GM12878 (cell line): ENCODE measurements around the gene APPBP2. TPM values are rescaled to one million over a fixed set of nuclear protein-coding genes. Genes with fewer than 3 reads are reported as not detected.

Experiments
- ATAC-seq: fragments of 200-7000 bp; cut with Tn5 transposase; 3 replicates; pipeline ENCODE4 v1.9.1; 2020; ENCODE audit warnings: mild to moderate bottlenecking, moderate library complexity
- BruUV-seq: library from RNA; stranded (reverse); fragments of 400-500 nt; replicated peaks from 2 replicates; lab custom pipeline; 2021; lab: Mats Ljungman, UMichigan
- CTCF ChIA-PET: fragments of 300-600 bp; sonication (Branson Sonifier 250); formaldehyde crosslinking; extraction: SDS; loops from one replicate; lab custom pipeline; 2021; ENCODE audit warnings: inconsistent platforms; lab: Yijun Ruan, JAX
- POLR2A ChIA-PET: fragments of 350-600 bp; formaldehyde crosslinking; extraction: SDS; loops from one replicate; lab custom pipeline; 2021; ENCODE audit warnings: inconsistent platforms; lab: Charles Lee
- RAD21 ChIA-PET: fragments of 300-600 bp; sonication (Branson Sonifier 250); formaldehyde crosslinking; loops from one replicate; lab custom pipeline; 2023; ENCODE audit warnings: antibody characterized with exemption; ENCODE audit not compliant: unreplicated experiment; lab: Charles Lee
- SMC1A ChIA-PET: fragments of 300-600 bp; sonication (Branson Sonifier 250); formaldehyde crosslinking; loops from one replicate; lab custom pipeline; 2023; ENCODE audit not compliant: unreplicated experiment, uncharacterized antibody; lab: Charles Lee
- DNase-seq: peaks from one replicate; pipeline ENCODE4 v3.0.0-alpha.2; 2011; ENCODE audit warnings: low read depth, low spot score
- FAIRE-seq: peaks from 3 replicates; lab custom pipeline; 2011; peaks lifted over from hg19 to GRCh38; lab: Jason Lieb, UNC
- H2AFZ ChIP-seq: 2 replicates; pipeline ENCODE4 v1.6.0; 2011; ENCODE audit warnings: low read depth, low read length, control low read depth; ENCODE audit not compliant: control insufficient read depth
- H3K27ac ChIP-seq: 2 replicates; pipeline ENCODE4 v1.5.1; 2011; ENCODE audit warnings: control low read depth; ENCODE audit not compliant: control insufficient read depth, insufficient read depth
- H3K27me3 ChIP-seq, 2 experiments: replicated peaks in 1 of 2; 2 replicates each; pipeline versions ENCODE4 v1.6.0 to v1.6.1; 2011; ENCODE audit warnings: low read length in 1 of 2; ENCODE audit not compliant: control insufficient read depth in 2 of 2, insufficient read depth in 2 of 2
- H3K36me3 ChIP-seq, 2 experiments: 2 replicates each; pipeline ENCODE4 v1.5.1; 2011; ENCODE audit warnings: low read length in 1 of 2; ENCODE audit not compliant: control insufficient read depth in 2 of 2, insufficient read depth in 2 of 2
- H3K4me1 ChIP-seq: 2 replicates; pipeline ENCODE4 v1.6.1; 2011; ENCODE audit warnings: mild to moderate bottlenecking, low read length, moderate library complexity, mixed read lengths; ENCODE audit not compliant: control insufficient read depth, insufficient read depth
- H3K4me2 ChIP-seq: 2 replicates; pipeline ENCODE4 v1.6.0; 2011; ENCODE audit warnings: control low read depth; ENCODE audit not compliant: control insufficient read depth, insufficient read depth
- H3K4me3 ChIP-seq: fragments of 200-600 bp; sonication (generic); 2 replicates; pipeline ENCODE4 v1.5.1; 2016
- H3K79me2 ChIP-seq: 2 replicates; pipeline ENCODE4 v1.6.0; 2011; ENCODE audit warnings: low read length; ENCODE audit not compliant: control insufficient read depth, insufficient read depth
- H3K9ac ChIP-seq: 2 replicates; pipeline ENCODE4 v1.8.0; 2011; ENCODE audit warnings: low read length, control low read depth, mixed read lengths; ENCODE audit not compliant: control insufficient read depth, insufficient read depth
- H3K9me3 ChIP-seq: replicated peaks from 3 replicates; pipeline ENCODE4 v1.5.1; 2011; ENCODE audit warnings: mild to moderate bottlenecking, low read length; ENCODE audit not compliant: control insufficient read depth, insufficient read depth
- H4K20me1 ChIP-seq: 2 replicates; pipeline ENCODE4 v1.6.0; 2011; ENCODE audit not compliant: control insufficient read depth, insufficient read depth
- ATF7 ChIP-seq: fragments of 450-650 bp; IDR thresholded peaks from 2 replicates; pipeline ENCODE4 v1.6.1; 2016; ENCODE audit warnings: low read depth, mild to moderate bottlenecking
- CTCF ChIP-seq, 3 experiments: IDR thresholded peaks in 2 of 3; conservative IDR thresholded peaks in 1 of 3; 2 replicates each; pipeline ENCODE4 v1.5.1; 2011; ENCODE audit warnings: low read depth in 3 of 3, low read length in 3 of 3, mild to moderate bottlenecking in 3 of 3, control low read depth in 2 of 3, moderate library complexity in 2 of 3, inconsistent platforms in 1 of 3, mixed read lengths in 1 of 3; ENCODE audit not compliant: control insufficient read depth in 2 of 3, insufficient read depth in 1 of 3; ENCODE audit errors: extremely low read depth in 1 of 3
- E4F1 ChIP-seq: fragments of 450-650 bp; IDR thresholded peaks from 2 replicates; pipeline ENCODE4 v1.6.1; 2018; ENCODE audit warnings: borderline replicate concordance, mild to moderate bottlenecking; ENCODE audit not compliant: partially characterized antibody
- MAX ChIP-seq: IDR thresholded peaks from 2 replicates; pipeline ENCODE4 v1.6.1; 2012; ENCODE audit warnings: low read depth, low read length, improper control_type of control experiment
- SIN3A ChIP-seq: IDR thresholded peaks from 2 replicates; pipeline ENCODE4 v1.6.1; 2012; ENCODE audit warnings: low read depth, low read length, improper control_type of control experiment
- SRF ChIP-seq, 2 experiments: IDR thresholded peaks; 2 replicates each; pipeline ENCODE4 v1.6.1; 2011; ENCODE audit warnings: low read depth in 2 of 2, low read length in 2 of 2, mild to moderate bottlenecking in 1 of 2, moderate library complexity in 1 of 2
- TCF12 ChIP-seq: IDR thresholded peaks from 2 replicates; pipeline ENCODE4 v1.6.1; 2011; ENCODE audit warnings: low read depth, mild to moderate bottlenecking, low read length
- TCF3 ChIP-seq: IDR thresholded peaks from 2 replicates; pipeline ENCODE4 v1.6.1; 2012; ENCODE audit warnings: low read depth, mild to moderate bottlenecking, low read length, borderline replicate concordance; ENCODE audit not compliant: insufficient read depth
- ZBTB33 ChIP-seq: fragments of 450-650 bp; IDR thresholded peaks from 2 replicates; pipeline ENCODE4 v1.6.1; 2017; ENCODE audit warnings: mild to moderate bottlenecking
- WGBS: methylation state at CpG from one replicate; pipeline ENCODE4 v1.1.6; 2016; ENCODE audit warnings: low lambda C conversion rate; ENCODE audit not compliant: insufficient replicate concordance, insufficient coverage; ENCODE audit errors: missing lambda C conversion rate; 5-methylcytosine and 5-hydroxymethylcytosine counted together
- in situ Hi-C: fragments of 300-500 bp; cut with MboI; formaldehyde crosslinking; loops from 9 replicates; pipeline ENCODE4 v1.14.3; 2018; ENCODE audit warnings: mixed read lengths
- intact Hi-C: fragments of 100-400 bp; cut with micrococcal nuclease; formaldehyde crosslinking; loops from one replicate; pipeline ENCODE4 v1.14.2; 2022; ENCODE audit not compliant: unreplicated experiment
- polyA plus RNA-seq, 11 experiments: library from polyadenylated mRNA; depleted of rRNA in 4 of 11; unstranded in 6 of 11; stranded (reverse) in 5 of 11; fragments of >200 nt; fragmentation: Nextera tagmentation in 4 of 11; fragmentation: Illumina TruSeq in 1 of 11; extraction: Ambion mirVana in 4 of 11; extraction: Trizol in 1 of 11; gene quantifications; 1 replicate in 1 of 11; 2 replicates in 10 of 11; pipeline versions ENCODE4 v1.2.1 to v1.2.3, GENCODE V29; 2011 to 2016; ENCODE audit warnings: inconsistent platforms in 2 of 11, missing spikeins in 2 of 11, low read depth in 1 of 11
- total RNA-seq, 4 experiments: library from RNA; depleted of rRNA in 3 of 4; stranded (reverse); fragments of >200 nt in 3 of 4; fragmentation: Illumina TruSeq in 1 of 4; extraction: Trizol in 1 of 4; gene quantifications; 2 replicates each; pipeline versions ENCODE4 v1.2.1 to v1.2.3, GENCODE V29; 2013 to 2021

APPBP2 gene
- total and polyA plus RNA-seq, 10 of the 15 experiments (the other 5 are each of a cell fraction or from before 2014, with no cell fraction given) = 4.3 to 30.8 (median 13.1) TPM

GRCh38 chr17:60519795-60520194, 6.2 kb downstream of the APPBP2 start:
- FAIRE-seq = no peak
- ChIA-PET SMC1A (no interaction called here), POLR2A (no interaction called here)
- Histone ChIP-seq H3K36me3 (peaks cover 0 to 2% of the 10 kb centered on the region in 2 experiments; a peak in 1 of 4 replicates), H3K4me1 (no peaks in the 10 kb centered on the region), H3K27me3 (no peaks in the 10 kb centered on the region)
- TF ChIP-seq ATF7 (no peak), SIN3A (no peak), ZBTB33 (no peak), SRF (IDR thresholded peaks at IDR 0.05; ENCODE audit: low read depth in 2 of 2, low read length in 2 of 2) (no peak), TCF12 (no peak), E4F1 (no peak), TCF3 (no peak), MAX (no peak), CTCF (IDR thresholded peaks at IDR 0.05 in 2 of 3, conservative IDR thresholded peaks at IDR 0.05 in 1 of 3; ENCODE audit: control insufficient read depth in 2 of 3, extremely low read depth in 1 of 3, insufficient read depth in 1 of 3, low read depth in 3 of 3, low read length in 3 of 3) (no peak)
- TF ChIP-seq, all 136 proteins: peak for 0
- H3K4me2 ChIP-seq = no peak overlapping the region
- no peak overlapping the region for H3K27ac ChIP-seq
- ChIA-PET RAD21 (no interaction called here), CTCF (interaction anchor here (0.7 kb wide), 1 partner anchor 553 kb away, joined by 3 read pairs; no protein-coding TSS in a partner anchor)
- BruUV-seq = no TSS peak
- H2AFZ ChIP-seq = no peak overlapping the region
- WGBS = 100% methylated on average over 3 of the region's 4 CpGs
- H3K79me2 ChIP-seq = peaks cover 44% of the 10 kb centered on the region
- in situ Hi-C loops (no loop called here), intact Hi-C loops (no loop called here)
- H3K4me3 ChIP-seq = no peak overlapping the region
- ATAC-seq (no peak), DNase-seq (no peak)
- H3K9ac ChIP-seq = no peak overlapping the region
- no peaks in the 10 kb centered on the region for H3K9me3 ChIP-seq
- no peaks in the 10 kb centered on the region; the same call in 1 of the 2 replicates for H4K20me1 ChIP-seq
